AG04450 (cell line): ENCODE data around the gene TP53TG5. TPM values are rescaled to one million over a fixed set of nuclear protein-coding genes. Genes with fewer than 3 reads are reported as not detected.

Experiments used
- CTCF ChIA-PET: fragments of 300-600, 350-600 bp; formaldehyde crosslinking; extraction: SDS; loops from one replicate; lab custom pipeline; 2022; ENCODE audit warnings: antibody characterized with exemption, inconsistent platforms; lab: Charles Lee
- POLR2A ChIA-PET: fragments of 350-600 bp; formaldehyde crosslinking; extraction: SDS; loops from one replicate; lab custom pipeline; 2021; ENCODE audit warnings: antibody characterized with exemption, inconsistent platforms; lab: Yijun Ruan, JAX
- DNase-seq: peaks from one replicate; pipeline ENCODE4 v3.0.0-alpha.2; 2011; ENCODE audit warnings: low read depth, low spot score
- H3K27ac ChIP-seq: one replicate; pipeline ENCODE4 v1.5.1; 2012; ENCODE audit warnings: low read depth, low read length, control low read depth
- H3K27me3 ChIP-seq: one replicate; pipeline ENCODE4 v1.6.0; 2012; ENCODE audit warnings: low read length; ENCODE audit not compliant: control insufficient read depth, insufficient read depth
- H3K4me3 ChIP-seq: 2 replicates; pipeline ENCODE4 v1.5.1; 2011; ENCODE audit warnings: mild to moderate bottlenecking, low read depth, low read length, control low read depth
- H3K9me3 ChIP-seq: 2 replicates; pipeline ENCODE4 v1.5.1; 2012; ENCODE audit warnings: low read length; ENCODE audit not compliant: control insufficient read depth, insufficient read depth
- polyA plus RNA-seq: library from polyadenylated mRNA; depleted of rRNA; stranded (reverse); fragments of >200 nt; gene quantifications from 2 replicates; pipeline ENCODE4 v1.2.3, GENCODE V29; 2011
- TF ChIP-seq, protein P1 (sequence below): IDR thresholded peaks from 2 replicates; pipeline ENCODE4 v1.5.1; 2011; ENCODE audit warnings: low read depth, low read length, control low read depth, inconsistent platforms

TP53TG5 gene
- polyA plus RNA-seq, 1 experiment, result not detected

DNA sequence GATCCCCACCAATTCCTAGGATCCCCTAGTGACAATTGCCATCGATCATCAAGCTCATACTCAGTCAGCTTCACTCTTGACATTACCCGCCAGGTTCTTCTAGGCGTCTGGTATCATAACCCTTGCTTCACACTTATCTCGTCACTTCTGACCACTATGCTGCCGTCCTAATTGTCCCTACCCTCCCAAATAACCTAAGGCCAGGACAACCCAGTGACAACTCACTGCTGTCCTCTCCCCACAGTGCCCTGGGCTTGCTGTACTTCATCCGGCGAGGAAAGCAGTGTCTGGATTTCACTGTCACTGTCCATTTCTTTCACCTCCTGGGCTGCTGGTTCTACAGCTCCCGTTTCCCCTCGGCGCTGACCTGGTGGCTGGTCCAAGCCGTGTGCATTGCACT is 11.5 kb downstream of the TP53TG5 start:
- no peaks in the 10 kb centered on the region; the same call in 1 of the 2 replicates for H3K9me3 ChIP-seq
- no peaks in the 10 kb centered on the region for H3K27me3 ChIP-seq
- no peak for DNase-seq
- no peak overlapping the region for H3K27ac ChIP-seq
- TF ChIP-seq, protein P1, sequence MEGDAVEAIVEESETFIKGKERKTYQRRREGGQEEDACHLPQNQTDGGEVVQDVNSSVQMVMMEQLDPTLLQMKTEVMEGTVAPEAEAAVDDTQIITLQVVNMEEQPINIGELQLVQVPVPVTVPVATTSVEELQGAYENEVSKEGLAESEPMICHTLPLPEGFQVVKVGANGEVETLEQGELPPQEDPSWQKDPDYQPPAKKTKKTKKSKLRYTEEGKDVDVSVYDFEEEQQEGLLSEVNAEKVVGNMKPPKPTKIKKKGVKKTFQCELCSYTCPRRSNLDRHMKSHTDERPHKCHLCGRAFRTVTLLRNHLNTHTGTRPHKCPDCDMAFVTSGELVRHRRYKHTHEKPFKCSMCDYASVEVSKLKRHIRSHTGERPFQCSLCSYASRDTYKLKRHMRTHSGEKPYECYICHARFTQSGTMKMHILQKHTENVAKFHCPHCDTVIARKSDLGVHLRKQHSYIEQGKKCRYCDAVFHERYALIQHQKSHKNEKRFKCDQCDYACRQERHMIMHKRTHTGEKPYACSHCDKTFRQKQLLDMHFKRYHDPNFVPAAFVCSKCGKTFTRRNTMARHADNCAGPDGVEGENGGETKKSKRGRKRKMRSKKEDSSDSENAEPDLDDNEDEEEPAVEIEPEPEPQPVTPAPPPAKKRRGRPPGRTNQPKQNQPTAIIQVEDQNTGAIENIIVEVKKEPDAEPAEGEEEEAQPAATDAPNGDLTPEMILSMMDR, result no peak
- ChIA-PET CTCF (interaction anchor here (0.7 to 1.9 kb wide), 3 partner anchors 48 to 405 kb away, joined by 3 to 8 read pairs (median 5); no protein-coding TSS in a partner anchor), POLR2A (no interaction called here)
- no peak overlapping the region for H3K4me3 ChIP-seq

DNA sequence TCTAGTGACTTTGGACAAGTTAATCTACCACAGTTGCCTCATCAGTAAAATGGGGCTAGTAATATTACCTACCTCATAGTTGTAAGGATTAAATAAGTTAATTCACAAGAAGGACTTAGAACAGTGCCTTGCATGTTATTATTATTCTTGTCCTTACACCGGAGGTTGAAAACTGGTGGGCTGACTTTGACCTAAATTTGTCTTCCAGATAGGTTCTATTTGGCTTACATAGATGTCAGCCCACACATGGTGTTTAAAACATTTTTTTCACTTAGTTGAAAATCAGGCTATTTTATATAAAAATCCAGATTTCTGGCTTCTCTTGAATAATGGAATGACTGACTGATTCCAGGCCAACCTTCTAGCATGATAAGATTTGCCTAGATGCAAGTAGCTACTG is 11.9 kb downstream of the TP53TG5 start:
- TF ChIP-seq, protein P1, result no peak
- POLR2A ChIA-PET, result no interaction called here
- CTCF ChIA-PET, result interaction anchor here (0.7 to 1.9 kb wide), 4 partner anchors 47 to 405 kb away, joined by 3 to 8 read pairs (median 4); no protein-coding TSS in a partner anchor

DNA sequence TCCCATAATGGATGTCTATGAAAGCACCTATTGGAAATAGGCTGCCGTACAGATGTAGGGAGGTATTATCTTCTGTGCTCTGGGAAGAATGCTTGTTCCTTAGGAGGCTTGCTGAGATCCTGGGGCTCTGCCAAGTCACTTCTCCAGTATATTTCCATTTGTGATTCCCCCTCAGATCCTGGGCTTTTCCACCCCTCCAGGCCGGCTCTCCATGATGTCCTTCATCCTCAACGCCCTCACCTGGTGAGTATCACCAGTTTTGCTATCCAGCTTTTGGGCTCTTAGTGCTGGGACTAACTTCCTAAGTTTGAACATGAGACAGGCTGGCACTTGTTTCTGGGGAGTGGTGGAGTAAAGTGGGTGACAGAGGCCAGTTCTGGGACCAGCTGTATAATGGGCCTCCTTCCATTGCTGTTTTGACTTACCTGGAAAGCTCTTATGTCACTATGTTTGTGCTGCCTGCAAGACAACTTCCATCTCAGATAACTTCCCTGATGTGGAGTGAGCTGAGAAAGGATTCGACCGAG is 12.6 kb downstream of the TP53TG5 start:
- CTCF ChIA-PET, result interaction anchor here (1.2 to 7.0 kb wide), 4 partner anchors 8 to 405 kb away, joined by 4 to 88 read pairs (median 32); no protein-coding TSS in a partner anchor
- H3K27ac ChIP-seq, result no peak overlapping the region
- no peak for DNase-seq
- H3K4me3 ChIP-seq, result no peak overlapping the region
- TF ChIP-seq, protein P1, result no peak
- no peaks in the 10 kb centered on the region; the same call in 1 of the 2 replicates for H3K9me3 ChIP-seq
- no peaks in the 10 kb centered on the region for H3K27me3 ChIP-seq
- POLR2A ChIA-PET, result no interaction called here

More for the DNA sequence above, 11.9 kb downstream of the TP53TG5 start:
- no peak for DNase-seq
- H3K9me3 ChIP-seq, result no peaks in the 10 kb centered on the region; the same call in 1 of the 2 replicates
- no peak overlapping the region for H3K27ac ChIP-seq
- no peaks in the 10 kb centered on the region for H3K27me3 ChIP-seq
- H3K4me3 ChIP-seq, result no peak overlapping the region

DNA sequence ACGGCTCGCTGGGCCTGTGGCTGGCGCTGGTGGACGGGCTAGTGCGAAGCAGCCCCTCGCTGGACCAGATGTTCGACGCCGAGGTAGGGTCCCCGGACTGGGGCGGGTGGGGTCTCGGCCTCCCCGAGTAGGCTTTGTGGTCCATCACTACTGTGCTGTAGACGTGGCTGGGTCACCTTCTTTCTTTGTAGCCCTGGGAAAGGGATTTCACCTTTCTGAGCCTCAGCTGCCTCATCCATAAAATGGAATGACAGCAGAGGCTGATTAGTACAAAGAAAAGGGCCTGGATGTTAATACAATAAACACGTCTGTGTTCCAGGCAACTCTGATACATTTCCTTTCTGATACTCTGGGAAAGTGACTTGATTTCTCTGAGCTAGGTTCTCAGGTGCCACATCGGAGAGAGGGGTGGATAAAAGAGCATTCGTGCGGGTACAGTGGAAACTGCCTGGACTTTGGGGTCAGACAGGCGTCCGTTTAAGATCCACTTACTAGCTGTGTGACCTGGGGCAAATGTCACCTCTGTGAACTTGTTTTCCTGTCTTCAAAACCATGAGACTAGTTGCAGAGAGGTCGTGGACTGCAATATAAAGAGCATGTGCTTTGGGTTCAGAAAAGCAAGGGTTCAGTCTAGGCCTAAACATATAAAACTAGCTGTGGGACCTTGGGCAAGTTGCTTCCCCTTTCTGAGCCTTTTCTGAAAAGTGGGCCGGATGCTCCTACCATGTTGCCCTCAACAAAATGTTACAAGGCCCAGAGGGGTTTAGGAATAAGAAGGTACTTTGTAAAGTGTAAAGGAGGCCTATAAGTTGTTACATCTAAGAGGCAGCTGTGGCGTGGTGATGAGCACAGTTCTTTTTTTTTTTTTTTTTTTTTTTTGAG is 14.3 kb downstream of the TP53TG5 start:
- DNase-seq, result no peak
- no peaks in the 10 kb centered on the region; the same call in 1 of the 2 replicates for H3K9me3 ChIP-seq
- TF ChIP-seq, protein P1, result no peak
- ChIA-PET CTCF (interaction anchor here (0.6 to 7.0 kb wide), 28 partner anchors 7 to 606 kb away, joined by 3 to 88 read pairs (median 8); partner anchors contain the start of gene PIGT), POLR2A (interaction anchor here (0.7 to 3.9 kb wide), 11 partner anchors 10 to 79 kb away, joined by 3 to 36 read pairs (median 8); partner anchors contain the start of gene SDC4)
- H3K27ac ChIP-seq, result peak overlapping the region; percentile 97
- H3K27me3 ChIP-seq, result no peaks in the 10 kb centered on the region
- peak overlapping the region; percentile 96 for H3K4me3 ChIP-seq
